ENCODE results near the gene SHISA9.

GRCh38 chr16:13244770-13245169 is 343.4 kb downstream of the SHISA9 start:
- TF ChIP-seq CTCF (IDR thresholded peaks at IDR 0.05) (no peak), POLR2AphosphoS5 (IDR thresholded peaks at IDR 0.05) (no peak)
